GM10248 (cell line): ENCODE results near the gene HK2.

Experiments used
- CTCF ChIA-PET: fragments of 300-600 bp; sonication (Branson Sonifier 250); formaldehyde crosslinking; extraction: SDS; loops from one replicate; lab custom pipeline; 2021; ENCODE audit warnings: antibody characterized with exemption; lab: Yijun Ruan, JAX
- POLR2A ChIA-PET: fragments of 350-650 bp; sonication (Branson Sonifier 250); formaldehyde crosslinking; extraction: SDS; loops from one replicate; lab custom pipeline; 2020; ENCODE audit warnings: antibody characterized with exemption; lab: Yijun Ruan, JAX
- DNase-seq: peaks from one replicate; pipeline ENCODE4 v3.0.0; 2012; ENCODE audit errors: extremely low spot score
- TF ChIP-seq, protein P1 (sequence below): IDR thresholded peaks from 2 replicates; pipeline ENCODE4 v1.5.1; 2012; ENCODE audit warnings: mild to moderate bottlenecking, low read depth; ENCODE audit errors: extremely low read depth, missing control alignments, control extremely low read depth

The HK2 gene

DNA sequence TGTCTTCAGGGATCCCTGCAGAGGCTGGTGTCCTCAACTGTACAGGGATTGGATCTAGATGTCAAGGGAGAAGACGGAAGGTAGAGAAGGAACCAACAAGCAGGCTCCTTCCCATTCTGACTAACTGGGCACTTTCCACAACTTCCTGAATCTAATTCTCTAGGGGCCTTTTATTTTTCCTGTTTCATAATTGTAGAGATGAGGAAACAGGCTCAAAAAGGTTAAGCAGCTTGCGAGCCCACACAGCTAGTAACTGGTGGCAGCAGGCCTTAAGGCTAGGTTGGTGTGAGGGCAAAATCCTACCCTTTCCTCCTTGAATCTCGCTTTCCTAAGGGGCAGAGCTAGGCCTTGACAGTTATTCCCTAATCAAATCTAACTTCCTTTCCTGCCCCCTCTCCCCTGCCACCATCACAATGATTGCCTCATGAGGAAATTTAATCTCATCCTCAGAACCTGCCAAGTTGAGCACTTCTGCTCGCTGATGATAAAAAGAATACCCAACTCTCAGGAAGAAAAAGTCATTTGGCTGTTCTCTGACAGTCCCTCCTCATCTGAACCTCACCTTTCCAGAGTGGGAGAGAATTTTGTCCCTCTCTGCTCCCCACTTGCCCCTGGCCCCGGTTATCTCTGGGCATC is 88.8 kb downstream of the HK2 start:
- ChIA-PET CTCF (interaction anchor here (5.1 kb wide), 1 partner anchor 686 kb away, joined by 46 read pairs; no protein-coding TSS in a partner anchor), POLR2A (no interaction called here)
- TF ChIP-seq, protein P1, sequence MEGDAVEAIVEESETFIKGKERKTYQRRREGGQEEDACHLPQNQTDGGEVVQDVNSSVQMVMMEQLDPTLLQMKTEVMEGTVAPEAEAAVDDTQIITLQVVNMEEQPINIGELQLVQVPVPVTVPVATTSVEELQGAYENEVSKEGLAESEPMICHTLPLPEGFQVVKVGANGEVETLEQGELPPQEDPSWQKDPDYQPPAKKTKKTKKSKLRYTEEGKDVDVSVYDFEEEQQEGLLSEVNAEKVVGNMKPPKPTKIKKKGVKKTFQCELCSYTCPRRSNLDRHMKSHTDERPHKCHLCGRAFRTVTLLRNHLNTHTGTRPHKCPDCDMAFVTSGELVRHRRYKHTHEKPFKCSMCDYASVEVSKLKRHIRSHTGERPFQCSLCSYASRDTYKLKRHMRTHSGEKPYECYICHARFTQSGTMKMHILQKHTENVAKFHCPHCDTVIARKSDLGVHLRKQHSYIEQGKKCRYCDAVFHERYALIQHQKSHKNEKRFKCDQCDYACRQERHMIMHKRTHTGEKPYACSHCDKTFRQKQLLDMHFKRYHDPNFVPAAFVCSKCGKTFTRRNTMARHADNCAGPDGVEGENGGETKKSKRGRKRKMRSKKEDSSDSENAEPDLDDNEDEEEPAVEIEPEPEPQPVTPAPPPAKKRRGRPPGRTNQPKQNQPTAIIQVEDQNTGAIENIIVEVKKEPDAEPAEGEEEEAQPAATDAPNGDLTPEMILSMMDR, result no peak
- DNase-seq, result no peak

DNA sequence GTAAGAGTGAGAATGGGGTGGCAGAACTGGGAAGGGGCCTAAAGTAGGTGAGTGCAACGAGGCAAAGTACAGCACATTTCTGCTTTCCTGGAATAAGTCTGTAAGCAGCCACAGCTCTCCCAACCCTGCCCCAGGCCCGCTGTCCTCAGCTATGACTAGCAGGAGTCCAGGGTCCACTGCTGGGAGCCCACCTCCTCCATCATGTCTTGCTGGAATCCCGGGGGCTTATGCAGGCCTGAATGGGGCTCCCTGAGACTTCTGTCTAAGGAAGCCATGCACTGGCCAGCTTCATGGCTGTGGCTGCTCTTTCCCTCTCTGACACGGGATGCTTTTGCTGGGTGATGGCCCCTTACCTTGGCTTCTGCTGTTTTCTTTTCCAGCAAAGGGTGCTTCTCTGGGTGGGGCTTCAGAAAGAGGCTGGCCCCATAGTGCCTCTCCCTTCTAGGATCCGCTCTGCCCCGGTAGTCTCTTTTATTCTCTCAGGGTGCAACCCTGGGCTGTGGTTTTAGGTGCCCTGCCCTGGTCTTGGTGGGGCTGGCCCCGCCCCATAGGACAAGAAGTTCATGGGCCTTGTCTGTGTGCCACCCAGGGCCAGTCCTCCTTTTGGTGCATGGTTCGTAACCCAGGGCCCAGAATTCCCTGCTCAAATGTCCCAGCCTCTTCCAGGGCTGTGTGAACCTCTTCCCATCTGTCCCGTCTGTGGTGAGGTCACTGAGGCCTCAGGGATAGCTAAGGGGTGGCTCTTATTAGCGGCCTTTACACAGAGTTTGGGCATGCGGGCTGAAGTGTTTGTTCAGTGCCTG is 90.7 kb downstream of the HK2 start:
- DNase-seq, result no peak
- ChIA-PET CTCF (interaction anchor here (1.1 kb wide), 1 partner anchor 12 kb away, joined by 3 read pairs; no protein-coding TSS in a partner anchor), POLR2A (no interaction called here)

DNA sequence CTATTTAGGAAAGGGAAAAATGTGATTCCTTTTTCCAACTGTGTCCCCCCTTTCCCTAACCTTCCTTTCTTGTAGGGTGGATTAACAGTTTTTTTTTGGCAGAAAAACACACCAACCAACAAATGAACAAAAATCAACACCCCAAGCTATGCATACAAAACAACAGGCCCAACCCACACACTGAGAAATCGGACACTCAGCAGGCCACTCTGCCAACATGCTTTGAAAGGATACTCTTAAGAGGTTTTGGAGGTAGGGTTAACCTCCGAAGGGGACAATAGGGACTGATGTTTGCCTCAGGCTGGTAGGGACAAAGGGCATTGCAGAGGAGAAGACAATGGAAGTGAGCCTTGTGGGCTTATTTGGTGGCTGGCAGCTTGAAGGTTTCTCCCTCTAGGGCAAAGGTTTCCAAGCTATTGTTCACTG is 91.4 kb downstream of the HK2 start:
- TF ChIP-seq, protein P1, result no peak
- CTCF ChIA-PET, result interaction anchor here (1.1 kb wide), 2 partner anchors 11 to 419 kb away, joined by 3 read pairs; no protein-coding TSS in a partner anchor
- POLR2A ChIA-PET, result no interaction called here
- DNase-seq, result no peak

More for the DNA sequence above, 90.7 kb downstream of the HK2 start:
- TF ChIP-seq, protein P1, result no peak

DNA sequence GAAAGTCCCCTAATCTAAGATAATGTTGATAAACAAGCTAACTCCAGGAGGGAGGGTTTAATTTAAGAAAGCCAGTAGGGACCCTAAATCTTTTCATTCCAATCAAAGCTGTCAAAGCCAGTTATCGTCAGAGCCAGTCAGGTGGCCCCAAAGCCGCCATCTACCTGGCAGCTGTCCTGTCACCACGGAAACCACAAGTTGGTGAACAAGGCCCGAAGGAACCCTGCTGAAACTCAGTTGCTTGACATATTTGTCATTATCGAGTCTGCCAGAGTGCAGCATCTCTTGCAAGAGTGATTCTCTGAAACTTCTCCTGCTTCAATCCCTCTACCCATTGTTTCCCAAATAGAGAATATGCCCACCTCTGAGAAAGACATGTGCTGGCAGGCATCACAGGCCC is 93.7 kb downstream of the HK2 start:
- no peak for DNase-seq
- ChIA-PET CTCF (interaction anchor here (1.0 to 1.5 kb wide), 3 partner anchors 9 to 13 kb away, joined by 3 to 4 read pairs (median 4); no protein-coding TSS in a partner anchor), POLR2A (no interaction called here)
- TF ChIP-seq, protein P1, result no peak

DNA sequence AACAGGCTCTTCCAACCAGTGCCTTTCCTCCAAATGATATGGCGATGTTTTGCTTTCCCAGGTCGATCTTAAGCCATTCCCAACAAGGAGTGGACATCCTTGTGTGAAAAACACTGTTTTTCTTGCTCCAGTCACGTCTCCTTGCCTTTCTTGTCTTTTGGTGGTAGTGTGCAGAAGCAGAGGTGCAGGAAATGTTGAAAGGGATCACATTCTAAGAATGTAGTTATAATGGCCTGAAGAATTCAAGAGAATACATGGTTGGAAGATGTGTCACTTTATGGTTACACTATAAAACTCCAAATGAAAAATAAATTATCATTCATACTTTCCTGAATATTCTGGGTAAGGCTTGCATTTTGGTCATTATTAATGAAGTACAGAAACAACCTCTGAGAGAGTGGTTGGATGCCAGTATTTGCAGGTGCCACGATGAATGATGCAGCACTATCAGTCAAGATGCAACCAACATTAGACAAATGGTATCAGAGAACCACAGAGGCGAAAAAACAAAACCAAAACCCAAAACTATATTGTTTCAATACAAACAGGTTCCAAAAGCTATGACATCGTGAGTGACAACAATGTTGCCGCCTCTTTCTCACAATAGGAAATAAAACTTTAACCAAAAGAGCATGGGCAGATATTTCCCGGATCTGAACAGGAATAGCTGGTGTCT is 97.0 kb downstream of the HK2 start:
- DNase-seq, result no peak
- TF ChIP-seq, protein P1, result no peak
- ChIA-PET POLR2A (no interaction called here), CTCF (interaction anchor here (1.4 kb wide), 1 partner anchor 11 kb away, joined by 5 read pairs; no protein-coding TSS in a partner anchor)

DNA sequence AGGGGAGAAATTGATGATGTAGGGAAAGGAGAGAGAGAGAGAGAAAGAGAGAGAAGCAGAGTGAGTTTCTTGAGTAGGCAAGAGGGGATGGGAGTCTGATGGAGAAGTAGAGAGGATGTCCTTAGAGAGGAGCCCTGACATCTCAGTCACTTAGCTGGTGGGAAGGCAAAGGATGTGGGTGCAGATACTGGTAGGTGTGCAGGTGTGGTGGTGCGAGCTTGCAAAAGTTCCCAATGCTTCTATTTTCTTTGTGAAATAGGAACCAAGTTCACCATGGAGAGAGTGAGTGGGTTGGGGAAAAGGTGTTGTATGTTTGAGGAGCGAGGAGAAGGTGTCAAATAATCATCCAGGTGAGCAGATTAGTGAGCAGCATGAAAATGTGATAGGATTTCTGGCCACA is 98.0 kb downstream of the HK2 start:
- no peak for DNase-seq
- POLR2A ChIA-PET, result no interaction called here
- CTCF ChIA-PET, result interaction anchor here (1.4 kb wide), 1 partner anchor 12 kb away, joined by 5 read pairs; no protein-coding TSS in a partner anchor
- TF ChIP-seq, protein P1, result no peak
